Measurements from ENCODE around the gene NCOR2. TPM values are rescaled to one million over a fixed set of nuclear protein-coding genes. Genes with fewer than 3 reads are reported as not detected.

The NCOR2 gene
- total RNA-seq, 4 donors from 2014 or later: 72.1 to 460 (median 119) TPM

GRCh38 chr12:124561231-124561630 lies 6.2 kb downstream of the NCOR2 start:
- TF ChIP-seq EP300 (IDR thresholded peaks at IDR 0.05; ENCODE audit: low read depth) (no peak), POLR2AphosphoS5 (IDR thresholded peaks at IDR 0.05) (no peak), POLR2A (IDR thresholded peaks at IDR 0.05) (no peak)
- TF ChIP-seq, protein P1, sequence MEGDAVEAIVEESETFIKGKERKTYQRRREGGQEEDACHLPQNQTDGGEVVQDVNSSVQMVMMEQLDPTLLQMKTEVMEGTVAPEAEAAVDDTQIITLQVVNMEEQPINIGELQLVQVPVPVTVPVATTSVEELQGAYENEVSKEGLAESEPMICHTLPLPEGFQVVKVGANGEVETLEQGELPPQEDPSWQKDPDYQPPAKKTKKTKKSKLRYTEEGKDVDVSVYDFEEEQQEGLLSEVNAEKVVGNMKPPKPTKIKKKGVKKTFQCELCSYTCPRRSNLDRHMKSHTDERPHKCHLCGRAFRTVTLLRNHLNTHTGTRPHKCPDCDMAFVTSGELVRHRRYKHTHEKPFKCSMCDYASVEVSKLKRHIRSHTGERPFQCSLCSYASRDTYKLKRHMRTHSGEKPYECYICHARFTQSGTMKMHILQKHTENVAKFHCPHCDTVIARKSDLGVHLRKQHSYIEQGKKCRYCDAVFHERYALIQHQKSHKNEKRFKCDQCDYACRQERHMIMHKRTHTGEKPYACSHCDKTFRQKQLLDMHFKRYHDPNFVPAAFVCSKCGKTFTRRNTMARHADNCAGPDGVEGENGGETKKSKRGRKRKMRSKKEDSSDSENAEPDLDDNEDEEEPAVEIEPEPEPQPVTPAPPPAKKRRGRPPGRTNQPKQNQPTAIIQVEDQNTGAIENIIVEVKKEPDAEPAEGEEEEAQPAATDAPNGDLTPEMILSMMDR (IDR thresholded peaks at IDR 0.05): no peak
- no peaks in the 10 kb centered on the region for H3K27me3 ChIP-seq
- 73% methylated on average over 10 of the region's 10 CpGs; no CpG with 5 or more reads in 1 of the 2 donors for WGBS, 2 donors (ENCODE audit: low coverage in 1 of 2)
- intact Hi-C loops (cut with DNase I; ENCODE audit: low total_unique reads) (no loop called here), in situ Hi-C loops (cut with MboI; ENCODE audit: low pct_ligation_motif_present in 1 of 4, low pct_unique_long_range_greater_than_20kb in 1 of 4, low sequenced_read_pairs in 3 of 4) (loop anchor here in 2 of 4 donors (10.0 kb wide), 2 partner anchors 46 to 204 kb away; no protein-coding TSS in a partner anchor)
- H3K4me1 ChIP-seq: peaks cover 17 to 64% (median 41%) of the 10 kb centered on the region in 4 donors
- H3K27ac ChIP-seq: peak overlapping the region in 3 of 4 donors; percentile 21 to 28 (median 22)
- H3K9me3 ChIP-seq: no peaks in the 10 kb centered on the region
- H3K36me3 ChIP-seq: no peaks in the 10 kb centered on the region
- DNase-seq: no peak
- no peak overlapping the region for H3K4me3 ChIP-seq

GRCh38 chr12:124560146-124560890 lies 7.1 kb downstream of the NCOR2 start:
- H3K4me1 ChIP-seq: peaks cover 17 to 67% (median 38%) of the 10 kb centered on the region in 4 donors
- H3K27me3 ChIP-seq: no peaks in the 10 kb centered on the region
- H3K4me3 ChIP-seq: no peak overlapping the region
- peak overlapping the region in 2 of 4 donors; percentile 10 to 21 for H3K27ac ChIP-seq
- DNase-seq: no peak
- in situ Hi-C loops (cut with MboI; ENCODE audit: low pct_ligation_motif_present in 1 of 4, low pct_unique_long_range_greater_than_20kb in 1 of 4, low sequenced_read_pairs in 3 of 4) (loop anchor here in 2 of 4 donors (10.0 kb wide), 2 partner anchors 46 to 204 kb away; no protein-coding TSS in a partner anchor), intact Hi-C loops (cut with DNase I; ENCODE audit: low total_unique reads) (no loop called here)
- no peaks in the 10 kb centered on the region for H3K36me3 ChIP-seq
- 81 to 82% methylated on average over 18 to 21 of the region's 21 CpGs for WGBS, 2 donors (ENCODE audit: low coverage in 1 of 2)
- TF ChIP-seq POLR2A (IDR thresholded peaks at IDR 0.05) (no peak), EP300 (IDR thresholded peaks at IDR 0.05; ENCODE audit: low read depth) (no peak), POLR2AphosphoS5 (IDR thresholded peaks at IDR 0.05) (no peak)
- TF ChIP-seq, protein P1 (IDR thresholded peaks at IDR 0.05): no peak
- no peaks in the 10 kb centered on the region for H3K9me3 ChIP-seq

- H3K27me3 ChIP-seq: no peaks in the 10 kb centered on the region
- H3K4me1 ChIP-seq: peaks cover 16 to 67% (median 38%) of the 10 kb centered on the region in 4 donors
- H3K36me3 ChIP-seq: no peaks in the 10 kb centered on the region
- no peak overlapping the region for H3K4me3 ChIP-seq
- DNase-seq: no peak
- WGBS, 2 donors (ENCODE audit: low coverage in 1 of 2): 92 to 95% methylated on average over 4 to 12 of the region's 12 CpGs
- TF ChIP-seq POLR2AphosphoS5 (IDR thresholded peaks at IDR 0.05) (no peak), POLR2A (IDR thresholded peaks at IDR 0.05) (no peak), EP300 (IDR thresholded peaks at IDR 0.05; ENCODE audit: low read depth) (no peak)
- TF ChIP-seq, protein P1 (IDR thresholded peaks at IDR 0.05): no peak
- peak overlapping the region in 1 of 4 donors; percentile 10 for H3K27ac ChIP-seq
- in situ Hi-C loops (cut with MboI; ENCODE audit: low pct_ligation_motif_present in 1 of 4, low pct_unique_long_range_greater_than_20kb in 1 of 4, low sequenced_read_pairs in 3 of 4) (loop anchor here in 2 of 4 donors (10.0 kb wide), 2 partner anchors 45 to 205 kb away; no protein-coding TSS in a partner anchor), intact Hi-C loops (cut with DNase I; ENCODE audit: low total_unique reads) (no loop called here)
- H3K9me3 ChIP-seq: no peaks in the 10 kb centered on the region
Observed at GRCh38 chr12:124559182-124560017, 8.0 kb downstream of the NCOR2 start.

DNA sequence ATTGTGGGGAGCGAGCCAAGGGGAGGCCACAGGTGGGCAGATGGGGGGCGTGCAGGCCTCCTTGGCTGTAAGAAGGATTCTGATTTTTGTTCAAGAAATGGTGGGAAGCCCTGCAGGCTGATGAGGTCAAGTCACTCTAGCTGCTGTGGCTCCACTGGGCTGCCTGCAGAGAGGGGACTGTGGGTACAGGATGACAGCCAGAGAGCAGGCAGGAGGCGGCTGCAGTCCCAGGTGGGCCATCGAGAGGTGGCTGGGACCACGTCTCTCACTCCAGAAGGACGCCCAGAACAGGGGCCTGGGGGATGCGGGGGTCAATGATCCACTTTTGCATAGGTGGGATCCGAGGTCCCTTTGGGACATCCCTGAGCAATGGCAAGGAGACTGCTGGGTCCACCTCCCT lies 9.1 kb downstream of the NCOR2 start:
- Histone ChIP-seq H3K36me3 (no peaks in the 10 kb centered on the region), H3K27me3 (no peaks in the 10 kb centered on the region), H3K4me1 (peaks cover 11 to 64% (median 34%) of the 10 kb centered on the region in 4 donors), H3K9me3 (no peaks in the 10 kb centered on the region), H3K4me3 (no peak overlapping the region), H3K27ac (peak overlapping the region in 2 of 4 donors; percentile 22 to 37)
- no peak for TF ChIP-seq POLR2A (IDR thresholded peaks at IDR 0.05)
- no peak for TF ChIP-seq POLR2AphosphoS5 (IDR thresholded peaks at IDR 0.05)
- TF ChIP-seq EP300 (IDR thresholded peaks at IDR 0.05; ENCODE audit: low read depth): no peak
- TF ChIP-seq, protein P1 (IDR thresholded peaks at IDR 0.05): no peak
- intact Hi-C loops (cut with DNase I; ENCODE audit: low total_unique reads) (no loop called here), in situ Hi-C loops (cut with MboI; ENCODE audit: low pct_ligation_motif_present in 1 of 4, low pct_unique_long_range_greater_than_20kb in 1 of 4, low sequenced_read_pairs in 3 of 4) (no loop called here)
- 83% methylated on average over 6 of the region's 8 CpGs; no CpG with 5 or more reads in 1 of the 2 donors for WGBS, 2 donors (ENCODE audit: low coverage in 1 of 2)
- DNase-seq: no peak

Measured in transverse colon (tissue), 4 donors.